Fibroblast of the conjunctiva (primary cell): ENCODE data around the gene FLAD1.
"Not testable (repeated sequence)": the region's sequence is repeated elsewhere in the genome, so short reads cannot be mapped to it uniquely, and the experiment has no call there.

Experiments
- DNase-seq: peaks from one replicate; pipeline ENCODE4 v3.0.0-alpha.2; 2010; ENCODE audit warnings: low read depth

FLAD1 gene

GRCh38 chr1:154969860-154970452 lies 13.2 kb upstream of the FLAD1 start:
- DNase-seq = no peak

- DNase-seq = peak; percentile 91
Observed at GRCh38 chr1:154970631-154971340, 12.4 kb upstream of the FLAD1 start, which contains the start of gene SHC1. SHC1 (minus strand) TSS chr1:154970747; CDS start chr1:154970526, 221 bp downstream.

DNA sequence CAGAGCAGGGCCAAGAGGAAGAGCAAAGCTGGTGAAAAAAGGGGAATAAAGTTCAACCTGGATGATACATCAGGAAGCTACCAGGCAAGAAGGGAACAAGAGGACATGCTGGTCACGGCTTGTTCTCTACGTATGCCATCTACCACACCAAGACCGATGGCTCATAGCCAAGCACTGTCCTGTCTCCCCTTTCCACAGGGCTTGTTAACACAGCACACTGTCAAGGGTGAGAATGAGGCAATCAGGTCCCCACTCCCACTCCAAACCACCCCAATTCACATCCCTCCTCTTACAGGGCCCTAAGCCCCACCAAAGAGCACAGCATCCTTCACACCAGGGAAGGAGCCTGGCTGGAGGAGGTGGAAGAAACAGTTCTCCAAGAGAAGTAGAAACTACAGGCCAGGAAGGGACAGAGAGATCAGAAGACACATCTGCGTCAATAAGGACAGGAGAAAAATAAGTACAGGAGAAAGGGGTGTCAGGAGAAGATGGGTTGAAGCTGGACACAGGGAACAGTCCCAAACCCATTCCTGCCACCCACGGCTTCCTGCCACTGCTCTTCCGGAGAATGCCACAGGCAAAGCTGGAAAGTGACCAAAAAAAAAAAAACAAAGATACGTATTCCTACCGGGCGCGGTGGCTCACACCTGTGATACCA lies 11.7 kb upstream of the FLAD1 start:
- DNase-seq = peak; percentile 31

GRCh38 chr1:154972213-154972516 lies 11.0 kb upstream of the FLAD1 start:
- DNase-seq = no peak

GRCh38 chr1:154972517-154973343 lies 10.4 kb upstream of the FLAD1 start:
- DNase-seq = peak; percentile 84

DNA sequence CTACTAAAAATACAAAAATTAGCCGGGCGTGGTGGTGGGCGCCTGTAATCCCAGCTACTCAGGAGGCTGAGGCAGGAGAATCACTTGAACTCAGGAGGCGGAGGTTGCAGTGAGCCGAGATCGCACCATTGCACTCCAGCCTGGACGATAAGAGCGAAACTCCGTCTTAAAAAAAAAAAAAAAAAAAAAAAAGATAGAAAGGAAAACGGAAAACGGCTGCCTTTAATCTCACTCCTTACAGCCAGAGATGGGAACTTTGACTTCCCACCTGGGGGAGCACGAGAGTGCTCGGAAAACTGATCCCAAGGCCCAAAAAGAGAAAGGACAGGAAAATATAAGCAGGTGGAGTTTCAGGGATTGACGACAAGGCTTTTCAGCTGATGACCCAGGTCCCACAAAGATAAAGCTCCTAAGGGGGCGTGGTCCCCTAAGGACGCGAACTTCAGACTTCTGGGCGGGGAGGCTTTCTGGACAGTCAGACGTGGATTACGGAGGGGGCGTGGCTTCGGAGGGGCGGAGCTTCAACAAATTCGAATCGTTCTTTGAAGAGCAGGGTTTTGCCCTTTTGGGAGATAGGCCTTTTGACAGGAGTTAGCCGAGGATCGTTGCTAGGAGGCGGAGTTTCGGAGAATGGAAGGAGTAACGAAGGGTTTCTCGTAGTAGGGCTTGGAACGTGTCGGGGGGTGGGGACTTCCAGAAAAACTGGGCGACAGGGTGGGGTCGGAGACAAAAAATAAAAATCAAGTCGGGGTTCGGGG lies 9.6 kb upstream of the FLAD1 start:
- peak; percentile 96 for DNase-seq

GRCh38 chr1:154974102-154974807 lies 8.9 kb upstream of the FLAD1 start, which contains the start of gene CKS1B:
CKS1B (plus strand) TSS chr1:154974681; CDS start chr1:154974746, 65 bp downstream.
- DNase-seq = peak; percentile 100

DNA sequence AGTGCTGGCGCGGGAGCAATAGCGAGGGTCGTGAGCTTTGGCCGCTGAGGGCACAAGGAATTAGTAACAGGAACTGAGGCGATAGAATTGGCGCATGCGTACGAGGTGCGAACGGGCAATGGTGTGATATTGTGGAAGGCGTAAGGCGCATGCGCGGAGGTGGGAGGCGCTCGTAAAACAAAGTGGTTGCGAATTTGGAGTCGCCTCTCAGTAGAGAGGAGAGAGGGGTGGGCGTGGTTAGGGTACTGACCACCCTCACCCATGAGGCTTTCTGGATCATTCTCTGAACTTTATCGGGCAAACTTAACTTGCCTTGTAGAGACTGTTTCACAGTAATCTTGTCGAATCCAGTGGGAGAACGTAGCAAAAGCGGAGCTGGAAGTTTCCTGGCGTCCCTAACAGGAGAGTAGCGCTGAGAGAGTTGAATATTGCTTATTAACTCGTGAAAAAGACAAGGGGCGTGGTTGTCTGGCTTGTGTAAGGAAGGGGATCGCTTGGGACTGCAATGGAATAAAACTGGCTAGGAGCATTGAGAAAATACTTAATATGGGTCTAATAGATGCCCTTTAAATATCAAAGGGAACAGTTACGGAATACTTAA lies 8.2 kb upstream of the FLAD1 start:
- peak; percentile 95 for DNase-seq

- no peak for DNase-seq
Observed at GRCh38 chr1:154975409-154976059, 7.6 kb upstream of the FLAD1 start.

DNA sequence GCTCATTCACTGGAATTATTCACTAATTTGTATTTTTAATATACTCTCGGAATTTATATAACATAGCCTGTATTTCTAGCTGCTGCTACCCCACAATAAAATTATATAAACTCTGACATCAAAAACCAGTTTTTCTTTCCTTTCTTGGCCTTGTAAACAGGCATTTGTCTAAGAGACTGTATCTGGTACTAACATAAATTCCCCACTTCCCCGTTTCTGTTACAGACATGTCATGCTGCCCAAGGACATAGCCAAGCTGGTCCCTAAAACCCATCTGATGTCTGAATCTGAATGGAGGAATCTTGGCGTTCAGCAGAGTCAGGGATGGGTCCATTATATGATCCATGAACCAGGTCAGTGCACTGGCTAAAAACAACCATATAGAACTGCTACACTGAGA lies 5.4 kb upstream of the FLAD1 start:
- not testable (repeated sequence) for DNase-seq

DNA sequence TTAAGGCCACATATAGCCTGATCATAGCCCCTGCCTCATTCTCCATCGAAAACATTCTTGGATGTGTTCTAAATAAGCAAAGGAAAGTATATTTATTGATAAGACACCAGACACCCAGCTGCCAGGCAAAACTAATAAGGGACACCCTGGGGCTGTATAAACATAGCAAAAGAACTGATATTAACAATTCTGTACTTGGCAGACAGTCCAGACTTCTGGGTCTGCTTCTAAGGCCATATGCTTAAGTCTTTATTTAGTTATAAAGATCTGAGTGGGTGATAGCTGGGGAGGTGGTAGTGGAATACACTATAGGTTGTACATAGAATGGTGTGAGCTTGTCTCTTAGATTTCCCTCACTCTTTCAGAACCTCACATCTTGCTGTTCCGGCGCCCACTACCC lies 4.8 kb upstream of the FLAD1 start:
- no peak for DNase-seq

GRCh38 chr1:154982341-154982740 lies 803 bp upstream of the FLAD1 start:
- DNase-seq = no peak

- no peak for DNase-seq
Observed at GRCh38 chr1:154983776-154984466, 777 bp downstream of the FLAD1 start.

- DNase-seq = not testable (repeated sequence)
Observed at GRCh38 chr1:154986736-154987135, 3.6 kb downstream of the FLAD1 start.

DNA sequence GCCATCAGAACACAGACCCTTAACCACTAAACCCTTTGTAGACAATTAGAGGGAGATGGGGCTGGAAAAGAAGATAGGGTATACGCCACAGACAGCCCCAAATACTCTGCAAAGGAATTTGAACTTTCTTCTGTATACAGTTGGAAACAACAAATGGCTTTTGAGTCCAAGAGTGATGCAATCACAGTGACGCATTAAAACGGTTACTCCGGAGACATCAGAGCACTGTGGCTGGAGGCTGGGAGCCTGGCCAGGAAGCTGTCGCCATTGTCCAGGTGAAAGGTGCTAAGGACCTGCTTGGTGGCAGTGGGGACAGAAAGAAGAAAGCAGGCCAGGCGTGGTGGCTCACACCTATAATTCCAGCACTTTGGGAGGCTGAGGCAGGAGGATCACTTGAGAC lies 4.2 kb downstream of the FLAD1 start:
- DNase-seq = no peak

DNA sequence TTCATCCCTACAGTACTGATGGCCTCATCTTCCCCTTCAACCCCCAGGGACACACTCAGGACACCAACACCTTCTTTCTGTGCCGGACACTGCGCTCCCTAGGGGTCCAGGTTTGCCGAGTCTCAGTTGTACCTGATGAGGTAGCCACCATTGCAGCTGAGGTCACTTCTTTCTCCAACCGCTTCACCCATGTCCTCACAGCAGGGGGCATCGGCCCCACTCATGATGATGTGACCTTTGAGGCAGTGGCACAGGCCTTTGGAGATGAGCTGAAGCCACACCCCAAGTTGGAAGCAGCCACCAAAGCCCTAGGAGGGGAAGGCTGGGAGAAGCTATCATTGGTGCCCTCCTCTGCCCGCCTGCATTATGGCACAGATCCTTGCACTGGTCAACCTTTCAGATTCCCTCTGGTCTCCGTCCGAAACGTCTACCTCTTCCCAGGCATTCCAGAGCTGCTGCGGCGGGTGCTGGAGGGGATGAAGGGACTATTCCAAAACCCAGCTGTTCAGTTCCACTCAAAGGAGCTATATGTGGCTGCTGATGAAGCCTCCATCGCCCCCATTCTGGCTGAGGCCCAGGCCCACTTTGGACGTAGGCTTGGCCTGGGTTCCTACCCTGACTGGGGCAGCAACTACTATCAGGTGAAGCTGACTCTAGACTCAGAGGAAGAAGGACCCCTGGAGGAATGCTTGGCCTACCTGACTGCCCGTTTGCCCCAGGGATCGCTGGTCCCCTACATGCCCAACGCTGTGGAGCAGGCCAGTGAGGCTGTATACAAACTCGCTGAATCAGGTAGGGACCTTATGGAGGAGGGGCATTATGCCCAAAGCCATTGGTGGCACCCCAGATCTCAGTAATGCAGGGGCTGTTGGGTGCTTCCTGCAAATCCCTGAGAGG lies 5.2 kb downstream of the FLAD1 start:
- DNase-seq = no peak

GRCh38 chr1:154989195-154989860 lies 6.2 kb downstream of the FLAD1 start:
- DNase-seq = no peak

DNA sequence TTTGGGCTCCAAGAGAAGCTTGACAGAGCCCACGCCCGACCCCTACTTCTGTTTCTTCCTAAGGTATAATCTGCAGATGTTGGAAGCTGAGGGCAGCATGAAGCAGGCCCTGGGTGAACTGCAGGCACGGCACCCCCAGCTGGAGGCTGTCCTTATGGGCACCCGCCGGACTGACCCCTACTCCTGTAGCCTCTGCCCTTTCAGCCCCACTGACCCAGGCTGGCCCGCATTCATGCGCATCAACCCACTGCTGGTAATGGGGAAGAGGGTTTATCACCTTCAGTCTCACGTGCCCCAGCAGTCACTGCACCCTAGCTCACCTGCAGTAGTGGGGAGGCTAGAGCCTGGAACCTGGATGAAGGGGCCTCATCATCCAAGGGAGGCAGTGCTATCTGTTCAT lies 7.1 kb downstream of the FLAD1 start:
- DNase-seq = no peak
